ENCODE measurements around the gene HAAO. TPM values are rescaled to one million over a fixed set of nuclear protein-coding genes. Genes with fewer than 3 reads are reported as not detected.

The HAAO gene
- total RNA-seq, 1 experiment from 2014 or later = 6.6 TPM

GRCh38 chr2:42802150-42802549 lies 9.8 kb upstream of the HAAO start:
- no peaks in the 10 kb centered on the region for H3K23me2 ChIP-seq (ENCODE audit: insufficient read length, low read depth, low read length, poor library complexity, severe bottlenecking)
- Mint-ChIP-seq H3K27ac (no peak overlapping the region), H3K36me3 (ENCODE audit: insufficient read depth in 1 of 3, low read depth in 3 of 3) (peaks cover 0 to 3% (median 0%) of the 10 kb centered on the region in 3 experiments; a peak in 2 of 7 replicates), H3K4me3 (no peak overlapping the region), H3K9me3 (peaks cover 0 to 3% of the 10 kb centered on the region in 2 experiments; a peak in 1 of 5 replicates), H3K4me1 (peaks cover 5 to 7% of the 10 kb centered on the region in 2 experiments), H3K27me3 (ENCODE audit: low read depth) (peaks cover 2% of the 10 kb centered on the region)
- no peak overlapping the region for H3T11ph ChIP-seq (ENCODE audit: low read length)
- H2BK12ac ChIP-seq (ENCODE audit: insufficient read length, low read depth, low read length) = no peak overlapping the region
- no peaks in the 10 kb centered on the region for H3K27me3 ChIP-seq (ENCODE audit: insufficient read depth, low read length)
- H3K4me2 ChIP-seq (ENCODE audit: insufficient read depth, insufficient read length, low read length) = no peak overlapping the region
- H3K14ac ChIP-seq (ENCODE audit: insufficient read depth, low read length) = no peak overlapping the region
- H3K79me1 ChIP-seq (ENCODE audit: insufficient read depth, low read depth, low read length, poor library complexity, severe bottlenecking) = no peaks in the 10 kb centered on the region
- H3K18ac ChIP-seq (ENCODE audit: insufficient read length, low read depth, low read length) = no peak overlapping the region
- H2AK5ac ChIP-seq (ENCODE audit: insufficient read length, low read length) = no peak overlapping the region
- H3K4ac ChIP-seq (ENCODE audit: low read depth, low read length) = no peak overlapping the region
- no peak overlapping the region for H2BK120ac ChIP-seq (ENCODE audit: low read depth, low read length, poor library complexity, severe bottlenecking)
- H2BK5ac ChIP-seq (ENCODE audit: insufficient read length, low read length) = no peak overlapping the region
- H4K20me1 ChIP-seq (ENCODE audit: control insufficient read depth, insufficient read depth, insufficient read length) = no peaks in the 10 kb centered on the region
- H2BK15ac ChIP-seq (ENCODE audit: low read depth, low read length) = no peak overlapping the region
- no peak overlapping the region for H3K27ac ChIP-seq (ENCODE audit: insufficient read length, low read depth, low read length)
- no peak overlapping the region for H3K23ac ChIP-seq (ENCODE audit: insufficient read length, low read depth, low read length)
- H3K4me1 ChIP-seq (ENCODE audit: insufficient read depth, low read length) = no peaks in the 10 kb centered on the region
- H2BK20ac ChIP-seq (ENCODE audit: low read depth, low read length, poor library complexity, severe bottlenecking) = no peak overlapping the region
- no peak overlapping the region for H4K8ac ChIP-seq (replicated peaks; ENCODE audit: insufficient read length, low read depth, low read length)
- H3K9ac ChIP-seq (ENCODE audit: extremely low read depth, insufficient read length, low read length) = no peak overlapping the region
- H4K5ac ChIP-seq (ENCODE audit: insufficient read length, low read depth, low read length) = no peak overlapping the region
- no peak overlapping the region for H3K56ac ChIP-seq (ENCODE audit: insufficient read length, low read depth, low read length)
- H4K91ac ChIP-seq (ENCODE audit: insufficient read length, low read depth, low read length) = no peak overlapping the region
- H2AFZ ChIP-seq (ENCODE audit: low read length) = no peak overlapping the region
- no peaks in the 10 kb centered on the region for H3K9me3 ChIP-seq (ENCODE audit: control insufficient read depth, low read depth, low read length)
- WGBS (ENCODE audit: extremely low coverage, insufficient read length, low lambda C conversion rate) = no CpG with 5 or more reads among the region's 6 CpGs
- no peak for DNase-seq
- no peak for TF ChIP-seq CTCF (conservative IDR thresholded peaks at IDR 0.05)
- no peaks in the 10 kb centered on the region for H3K79me2 ChIP-seq (ENCODE audit: insufficient read depth, low read length)

All from H9 (cell line).